K562 (cell line): ENCODE data around the gene MYO1D. TPM values are rescaled to one million over a fixed set of nuclear protein-coding genes. Genes with fewer than 3 reads are reported as not detected.

Source experiments
- ESRRB ChIP-seq: fragments of 250-450 bp; sonication (Bioruptor Pico); IDR thresholded peaks from 2 replicates; pipeline ENCODE4 v1.5.0; 2020; ENCODE audit warnings: mild to moderate bottlenecking, moderate library complexity, borderline replicate concordance
- NONO ChIP-seq, 2 experiments: fragments of 200-400 bp in 1 of 2; fragments of 450-650 bp in 1 of 2; formaldehyde crosslinking in 1 of 2; IDR thresholded peaks; 2 replicates each; pipeline ENCODE4 v1.6.1; 2017; ENCODE audit warnings: low read depth in 2 of 2, mild to moderate bottlenecking in 2 of 2, moderate library complexity in 2 of 2, low read length in 1 of 2
- PRDM10 ChIP-seq: fragments of 450-650 bp; IDR thresholded peaks from 2 replicates; pipeline ENCODE4 v1.6.1; 2018; ENCODE audit not compliant: partially characterized antibody
- SNRNP70 ChIP-seq: fragments of 200-400 bp; formaldehyde crosslinking; optimal IDR thresholded peaks from 2 replicates; pipeline ENCODE3; 2017; ENCODE audit warnings: low read depth, low read length
- ZNF274 ChIP-seq: IDR thresholded peaks from 2 replicates; pipeline ENCODE4 v1.6.1; 2011; ENCODE audit warnings: low read depth, mild to moderate bottlenecking, low read length, moderate library complexity, borderline replicate concordance
- polyA plus RNA-seq, 8 experiments: library from polyadenylated mRNA; depleted of rRNA in 4 of 8; stranded (reverse) in 5 of 8; unstranded in 3 of 8; fragments of >200 nt; fragmentation: Nextera tagmentation in 2 of 8; fragmentation: Illumina TruSeq in 1 of 8; extraction: Ambion mirVana in 2 of 8; extraction: Trizol in 1 of 8; gene quantifications; 2 replicates each; pipeline versions ENCODE4 v1.2.1 to v1.2.3, GENCODE V29; 2011 to 2014; ENCODE audit warnings: inconsistent platforms in 1 of 8, missing spikeins in 1 of 8
- total RNA-seq, 7 experiments: library from RNA; depleted of rRNA in 6 of 7; stranded (reverse); fragments of >200 nt in 6 of 7; fragmentation: Illumina TruSeq in 2 of 7; extraction: Trizol in 2 of 7; gene quantifications; 2 replicates each; pipeline versions ENCODE4 v1.2.1 to v1.2.3, GENCODE V29; 2011 to 2021; ENCODE audit warnings: low replicate concordance in 1 of 7
- TF ChIP-seq, protein P1 (sequence below): sonication (generic); formaldehyde crosslinking; IDR thresholded peaks from 2 replicates; pipeline ENCODE4 v1.8.1; 2022; ENCODE audit warnings: missing genetic modification reagents
- TF ChIP-seq, protein P2 (sequence below): fragments of 450-650 bp; formaldehyde crosslinking; conservative IDR thresholded peaks from 2 replicates; pipeline ENCODE4 v1.4.0; 2022; ENCODE audit warnings: mild to moderate bottlenecking, missing genetic modification characterization

The MYO1D gene
- total and polyA plus RNA-seq, 9 of the 15 experiments (the other 6 are each of a cell fraction or from before 2014, with no cell fraction given): 2.1 to 71.2 (median 45.4) TPM

DNA sequence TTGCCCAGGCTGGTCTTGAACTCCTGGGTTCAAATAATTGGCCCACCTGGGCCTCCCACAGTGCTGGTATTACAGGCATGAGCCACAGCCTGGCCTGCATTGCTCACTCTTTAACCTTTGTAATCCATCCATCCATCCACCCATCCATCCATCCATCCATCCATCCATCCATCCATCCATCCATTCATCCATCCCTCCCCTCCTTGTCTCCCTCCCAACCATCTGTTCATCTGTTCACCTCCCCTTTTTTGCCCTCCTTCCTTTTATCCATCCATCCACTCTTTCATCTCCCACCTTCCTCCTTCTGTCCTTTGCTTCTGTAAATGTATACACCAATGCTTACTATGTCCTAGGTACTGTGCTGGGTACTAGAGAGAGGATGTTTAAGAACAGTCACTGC is 324.6 kb downstream of the MYO1D start (continued):
- no peak for TF ChIP-seq NONO (IDR thresholded peaks at IDR 0.05; ENCODE audit: low read depth in 2 of 2, low read length in 1 of 2)
- TF ChIP-seq, protein P1, sequence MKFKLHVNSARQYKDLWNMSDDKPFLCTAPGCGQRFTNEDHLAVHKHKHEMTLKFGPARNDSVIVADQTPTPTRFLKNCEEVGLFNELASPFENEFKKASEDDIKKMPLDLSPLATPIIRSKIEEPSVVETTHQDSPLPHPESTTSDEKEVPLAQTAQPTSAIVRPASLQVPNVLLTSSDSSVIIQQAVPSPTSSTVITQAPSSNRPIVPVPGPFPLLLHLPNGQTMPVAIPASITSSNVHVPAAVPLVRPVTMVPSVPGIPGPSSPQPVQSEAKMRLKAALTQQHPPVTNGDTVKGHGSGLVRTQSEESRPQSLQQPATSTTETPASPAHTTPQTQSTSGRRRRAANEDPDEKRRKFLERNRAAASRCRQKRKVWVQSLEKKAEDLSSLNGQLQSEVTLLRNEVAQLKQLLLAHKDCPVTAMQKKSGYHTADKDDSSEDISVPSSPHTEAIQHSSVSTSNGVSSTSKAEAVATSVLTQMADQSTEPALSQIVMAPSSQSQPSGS (CRISPR knock-in tag): no peak
- TF ChIP-seq PRDM10: no peak
- no peak for TF ChIP-seq ESRRB (CRISPR knock-in tag)
- no peak for TF ChIP-seq ZNF274
- TF ChIP-seq SNRNP70: no peak
- TF ChIP-seq, protein P2, sequence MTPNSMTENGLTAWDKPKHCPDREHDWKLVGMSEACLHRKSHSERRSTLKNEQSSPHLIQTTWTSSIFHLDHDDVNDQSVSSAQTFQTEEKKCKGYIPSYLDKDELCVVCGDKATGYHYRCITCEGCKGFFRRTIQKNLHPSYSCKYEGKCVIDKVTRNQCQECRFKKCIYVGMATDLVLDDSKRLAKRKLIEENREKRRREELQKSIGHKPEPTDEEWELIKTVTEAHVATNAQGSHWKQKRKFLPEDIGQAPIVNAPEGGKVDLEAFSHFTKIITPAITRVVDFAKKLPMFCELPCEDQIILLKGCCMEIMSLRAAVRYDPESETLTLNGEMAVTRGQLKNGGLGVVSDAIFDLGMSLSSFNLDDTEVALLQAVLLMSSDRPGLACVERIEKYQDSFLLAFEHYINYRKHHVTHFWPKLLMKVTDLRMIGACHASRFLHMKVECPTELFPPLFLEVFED (CRISPR knock-in tag): no peak
- TF ChIP-seq, all 486 proteins: peak for 0
